PFSK-1 (cell line): ENCODE data around the gene C10orf143.

Source experiments
- FOXP2 ChIP-seq: optimal IDR thresholded peaks from 2 replicates; pipeline ENCODE3; 2011; ENCODE audit warnings: borderline replicate concordance, control low read depth, inconsistent platforms; ENCODE audit not compliant: insufficient read depth; ENCODE audit errors: extremely low read length, extremely low read depth
- POLR2AphosphoS5 ChIP-seq: IDR thresholded peaks from 2 replicates; pipeline ENCODE4 v1.6.1; 2012; ENCODE audit warnings: low read depth, mild to moderate bottlenecking, control low read depth, low read length, moderate library complexity
- SIN3A ChIP-seq: IDR thresholded peaks from 2 replicates; pipeline ENCODE4 v1.6.1; 2012; ENCODE audit warnings: mild to moderate bottlenecking, low read length, moderate library complexity, borderline replicate concordance; ENCODE audit not compliant: insufficient read depth
- TAF1 ChIP-seq: IDR thresholded peaks from 2 replicates; pipeline ENCODE4 v1.6.1; 2012; ENCODE audit warnings: low read length, control low read depth, borderline replicate concordance; ENCODE audit not compliant: insufficient read depth
- TF ChIP-seq, protein P1 (sequence below), 2 experiments: IDR thresholded peaks; 2 replicates each; pipeline versions ENCODE4 v1.6.1 to v1.8.0; 2011 to 2012; ENCODE audit warnings: low read depth in 2 of 2, low read length in 2 of 2, control low read depth in 1 of 2, inconsistent platforms in 1 of 2, mild to moderate bottlenecking in 1 of 2, moderate library complexity in 1 of 2; ENCODE audit not compliant: insufficient read depth in 1 of 2

C10orf143 gene

DNA sequence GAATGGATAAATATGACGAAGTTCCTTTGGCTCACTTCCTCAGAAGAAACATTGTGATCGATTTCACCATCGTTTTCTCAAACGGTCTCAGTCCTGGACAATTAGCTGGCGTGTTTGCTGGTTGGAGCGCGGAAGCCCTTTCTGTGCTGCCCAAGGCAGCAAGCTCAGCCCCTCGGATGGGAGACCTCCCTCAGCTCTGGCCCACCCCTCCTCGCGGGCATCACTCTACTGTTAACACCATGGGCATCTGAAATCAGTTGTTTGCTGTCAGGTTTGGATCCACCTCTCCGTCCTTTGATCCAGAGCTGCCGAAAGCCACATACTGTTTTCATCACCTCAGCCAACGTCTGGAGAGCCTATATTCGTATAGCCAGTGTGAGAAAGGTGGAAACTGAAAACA lies 68.2 kb downstream of the C10orf143 start:
- TF ChIP-seq FOXP2 (no peak), TAF1 (no peak), SIN3A (no peak), POLR2AphosphoS5 (no peak)
- TF ChIP-seq, protein P1, sequence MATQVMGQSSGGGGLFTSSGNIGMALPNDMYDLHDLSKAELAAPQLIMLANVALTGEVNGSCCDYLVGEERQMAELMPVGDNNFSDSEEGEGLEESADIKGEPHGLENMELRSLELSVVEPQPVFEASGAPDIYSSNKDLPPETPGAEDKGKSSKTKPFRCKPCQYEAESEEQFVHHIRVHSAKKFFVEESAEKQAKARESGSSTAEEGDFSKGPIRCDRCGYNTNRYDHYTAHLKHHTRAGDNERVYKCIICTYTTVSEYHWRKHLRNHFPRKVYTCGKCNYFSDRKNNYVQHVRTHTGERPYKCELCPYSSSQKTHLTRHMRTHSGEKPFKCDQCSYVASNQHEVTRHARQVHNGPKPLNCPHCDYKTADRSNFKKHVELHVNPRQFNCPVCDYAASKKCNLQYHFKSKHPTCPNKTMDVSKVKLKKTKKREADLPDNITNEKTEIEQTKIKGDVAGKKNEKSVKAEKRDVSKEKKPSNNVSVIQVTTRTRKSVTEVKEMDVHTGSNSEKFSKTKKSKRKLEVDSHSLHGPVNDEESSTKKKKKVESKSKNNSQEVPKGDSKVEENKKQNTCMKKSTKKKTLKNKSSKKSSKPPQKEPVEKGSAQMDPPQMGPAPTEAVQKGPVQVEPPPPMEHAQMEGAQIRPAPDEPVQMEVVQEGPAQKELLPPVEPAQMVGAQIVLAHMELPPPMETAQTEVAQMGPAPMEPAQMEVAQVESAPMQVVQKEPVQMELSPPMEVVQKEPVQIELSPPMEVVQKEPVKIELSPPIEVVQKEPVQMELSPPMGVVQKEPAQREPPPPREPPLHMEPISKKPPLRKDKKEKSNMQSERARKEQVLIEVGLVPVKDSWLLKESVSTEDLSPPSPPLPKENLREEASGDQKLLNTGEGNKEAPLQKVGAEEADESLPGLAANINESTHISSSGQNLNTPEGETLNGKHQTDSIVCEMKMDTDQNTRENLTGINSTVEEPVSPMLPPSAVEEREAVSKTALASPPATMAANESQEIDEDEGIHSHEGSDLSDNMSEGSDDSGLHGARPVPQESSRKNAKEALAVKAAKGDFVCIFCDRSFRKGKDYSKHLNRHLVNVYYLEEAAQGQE (IDR thresholded peaks at IDR 0.05; ENCODE audit: insufficient read depth in 1 of 2, low read depth in 2 of 2, low read length in 2 of 2), result no peak

DNA sequence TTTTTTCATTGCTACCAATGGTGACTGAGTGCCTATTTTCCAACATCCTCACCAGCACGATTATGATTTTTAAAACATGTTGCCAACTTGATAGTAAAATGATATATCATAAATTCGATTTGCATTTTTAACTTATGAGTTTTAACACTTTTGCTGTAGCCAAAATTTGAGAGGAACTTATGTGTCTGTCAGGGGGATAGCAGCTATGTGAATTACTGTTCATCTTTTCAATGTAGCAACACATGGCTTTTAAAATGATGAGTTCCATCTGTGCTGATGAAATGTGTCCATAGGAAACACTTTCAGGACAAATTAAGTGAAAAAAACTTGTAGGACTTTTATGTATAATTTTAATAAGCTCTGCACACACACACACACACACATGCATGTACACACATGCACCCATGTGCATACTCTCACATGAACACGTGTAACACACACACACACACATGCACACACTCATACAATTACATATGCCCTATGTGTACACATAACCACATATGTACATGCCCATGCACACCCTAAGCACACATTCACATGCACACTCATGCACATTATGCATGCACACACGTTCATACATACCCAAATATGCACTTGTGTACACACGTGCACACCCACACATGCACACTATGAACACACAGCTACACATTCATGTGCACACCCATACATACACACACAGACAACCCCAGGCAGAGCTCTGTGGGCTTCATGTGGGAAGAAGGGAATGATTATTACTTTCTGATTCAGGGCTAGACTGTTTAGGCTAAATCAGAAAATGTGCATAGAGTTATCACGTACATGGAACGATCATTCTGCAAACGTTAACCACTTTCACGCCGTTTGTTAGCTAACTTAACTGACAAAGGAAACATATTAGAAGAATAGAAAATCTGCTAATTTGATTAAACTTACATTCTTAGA lies 68.9 kb downstream of the C10orf143 start:
- TF ChIP-seq FOXP2 (no peak), POLR2AphosphoS5 (no peak), TAF1 (no peak), SIN3A (no peak)
- TF ChIP-seq, protein P1 (IDR thresholded peaks at IDR 0.05; ENCODE audit: insufficient read depth in 1 of 2, low read depth in 2 of 2, low read length in 2 of 2), result no peak

DNA sequence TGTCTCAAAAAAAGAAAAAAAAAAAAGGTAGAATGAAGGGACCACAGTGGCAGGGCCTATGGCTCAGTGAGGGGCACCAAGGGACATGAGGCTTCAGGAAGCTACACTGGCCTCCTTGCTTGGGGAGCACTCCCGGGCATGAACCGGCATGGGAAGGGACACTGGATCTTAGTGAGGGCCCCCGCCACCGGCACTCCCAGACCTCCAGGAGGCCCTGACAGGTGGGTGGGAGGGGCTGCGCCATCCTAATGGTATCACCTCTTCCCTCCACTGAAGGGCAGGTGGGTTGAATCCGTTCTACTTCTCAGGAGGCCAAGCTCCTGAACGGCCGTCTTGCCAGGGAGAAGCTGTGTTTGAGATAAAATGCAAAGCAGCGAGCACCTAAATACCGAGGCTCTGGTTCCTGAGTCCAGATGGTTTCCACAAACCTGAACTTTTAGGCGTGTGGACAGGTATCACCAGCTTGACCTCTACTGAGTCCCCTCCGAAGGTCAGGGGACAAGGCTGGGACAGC lies 69.8 kb downstream of the C10orf143 start:
- TF ChIP-seq, protein P1 (IDR thresholded peaks at IDR 0.05; ENCODE audit: insufficient read depth in 1 of 2, low read depth in 2 of 2, low read length in 2 of 2), result no peak
- TF ChIP-seq TAF1, result no peak
- no peak for TF ChIP-seq SIN3A
- TF ChIP-seq FOXP2, result no peak
- TF ChIP-seq POLR2AphosphoS5, result no peak

DNA sequence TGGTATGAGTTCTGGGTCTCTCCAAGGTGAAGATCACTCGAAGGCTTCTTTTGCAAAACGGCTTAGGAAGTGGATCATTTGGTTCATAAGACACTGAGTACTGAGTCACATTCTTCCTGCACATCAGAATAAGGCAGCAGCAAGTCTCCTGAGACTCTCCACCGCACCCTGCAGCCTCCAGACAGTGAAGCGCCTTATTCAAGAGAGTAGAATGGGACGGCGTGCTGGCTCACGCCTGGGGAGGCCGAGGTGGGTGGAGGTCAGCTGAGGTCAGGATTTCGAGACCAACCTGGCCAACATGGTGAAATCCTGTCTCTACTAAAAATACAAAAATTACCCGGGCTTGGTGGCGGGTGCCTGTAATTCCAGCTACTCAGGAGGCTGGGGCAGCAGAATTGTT lies 70.3 kb downstream of the C10orf143 start:
- TF ChIP-seq TAF1, result no peak
- TF ChIP-seq FOXP2, result no peak
- no peak for TF ChIP-seq SIN3A
- TF ChIP-seq POLR2AphosphoS5, result no peak
- TF ChIP-seq, protein P1 (IDR thresholded peaks at IDR 0.05; ENCODE audit: insufficient read depth in 1 of 2, low read depth in 2 of 2, low read length in 2 of 2), result no peak

DNA sequence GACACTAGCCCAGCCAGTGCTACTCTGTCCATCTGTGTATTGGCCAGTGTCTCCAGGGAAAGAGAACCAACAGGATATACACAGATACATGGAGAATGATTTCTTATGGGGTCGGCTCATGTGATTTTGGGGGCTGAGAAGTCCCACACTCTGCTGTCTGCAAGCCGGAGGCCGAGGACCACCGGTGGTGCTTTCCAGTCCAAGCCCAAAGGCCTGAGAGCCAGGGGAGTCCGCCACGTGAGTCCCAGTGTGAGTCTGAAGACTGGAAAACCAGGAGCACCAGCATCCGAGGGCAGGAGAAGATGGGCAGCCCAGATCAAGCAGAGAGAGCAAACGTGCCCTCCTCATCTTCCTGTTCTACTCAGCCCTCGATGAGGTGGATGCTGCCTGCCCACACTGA lies 71.5 kb downstream of the C10orf143 start:
- TF ChIP-seq FOXP2, result no peak
- no peak for TF ChIP-seq SIN3A
- TF ChIP-seq, protein P1 (IDR thresholded peaks at IDR 0.05; ENCODE audit: insufficient read depth in 1 of 2, low read depth in 2 of 2, low read length in 2 of 2), result no peak
- no peak for TF ChIP-seq POLR2AphosphoS5
- no peak for TF ChIP-seq TAF1
